Smooth muscle cell (in vitro differentiated cells): ENCODE results near the gene LRRFIP2. TPM values are rescaled to one million over a fixed set of nuclear protein-coding genes. Genes with fewer than 3 reads are reported as not detected.
"Not testable (repeated sequence)": the region's sequence is repeated elsewhere in the genome, so short reads cannot be mapped to it uniquely, and the experiment has no call there.

ENCODE experiments used
- DNase-seq: peaks from one replicate; lab custom pipeline; 2025; ENCODE audit not compliant: unreplicated experiment; lab: John Stamatoyannopoulos, UW
- H2AFZ ChIP-seq: fragments of 200-600 bp; sonication (generic); 2 replicates; pipeline ENCODE4 v1.6.0; 2016; ENCODE audit warnings: antibody characterized with exemption, low read depth, mild to moderate bottlenecking
- H3F3A ChIP-seq: fragments of 200-600 bp; sonication (generic); 2 replicates; pipeline ENCODE4 v1.6.0; 2017; ENCODE audit warnings: antibody characterized with exemption, low read depth
- H3K27ac ChIP-seq: fragments of 200-600 bp; sonication (generic); 2 replicates; pipeline ENCODE4 v1.5.1; 2016; ENCODE audit warnings: low read depth, mild to moderate bottlenecking
- H3K27me3 ChIP-seq: fragments of 200-600 bp; sonication (generic); 2 replicates; pipeline ENCODE4 v1.6.1; 2016; ENCODE audit warnings: low read depth, mild to moderate bottlenecking
- H3K36me3 ChIP-seq: fragments of 200-600 bp; sonication (generic); 2 replicates; pipeline ENCODE4 v1.5.1; 2016; ENCODE audit warnings: low read depth
- H3K4me1 ChIP-seq: fragments of 200-600 bp; sonication (generic); 2 replicates; pipeline ENCODE4 v1.5.1; 2016; ENCODE audit warnings: low read depth
- H3K4me2 ChIP-seq: fragments of 200-600 bp; sonication (generic); 2 replicates; pipeline ENCODE4 v1.6.0; 2016; ENCODE audit warnings: mild to moderate bottlenecking
- H3K4me3 ChIP-seq: fragments of 200-600 bp; sonication (generic); 2 replicates; pipeline ENCODE4 v1.5.1; 2016; ENCODE audit warnings: mild to moderate bottlenecking
- H3K79me2 ChIP-seq: fragments of 200-600 bp; sonication (generic); 2 replicates; pipeline ENCODE4 v1.6.0; 2016; ENCODE audit warnings: low read depth, mild to moderate bottlenecking
- H3K9ac ChIP-seq: fragments of 200-600 bp; sonication (generic); 2 replicates; pipeline ENCODE4 v1.6.0; 2016; ENCODE audit warnings: low read depth
- H3K9me3 ChIP-seq: fragments of 200-600 bp; sonication (generic); replicated peaks from 2 replicates; pipeline ENCODE4 v1.5.1; 2016; ENCODE audit warnings: low read depth
- H4K20me1 ChIP-seq: fragments of 200-600 bp; sonication (generic); 2 replicates; pipeline ENCODE4 v1.6.0; 2016; ENCODE audit warnings: low read depth
- WGBS: methylation state at CpG from one replicate; pipeline ENCODE4 v1.1.7; 2016; ENCODE audit warnings: low lambda C conversion rate; 5-methylcytosine and 5-hydroxymethylcytosine counted together
- polyA plus RNA-seq: library from polyadenylated mRNA; unstranded; fragments of >200 nt; fragmentation: Nextera tagmentation; extraction: Ambion mirVana; gene quantifications from 2 replicates; pipeline ENCODE4 v1.2.1, GENCODE V29; 2016
- total RNA-seq: library from RNA; depleted of rRNA; stranded (reverse); fragments of >200 nt; gene quantifications from 2 replicates; pipeline ENCODE4 v1.2.3, GENCODE V29; 2014
- TF ChIP-seq, protein P1 (sequence below): fragments of 200-600 bp; sonication (generic); IDR thresholded peaks from 2 replicates; pipeline ENCODE4 v1.5.1; 2017; ENCODE audit warnings: borderline replicate concordance, mild to moderate bottlenecking, antibody characterized with exemption; ENCODE audit not compliant: insufficient read depth, poor library complexity, severe bottlenecking

Gene LRRFIP2
- total and polyA plus RNA-seq, 2 experiments from 2014 or later: 25.6 to 34.6 TPM

DNA sequence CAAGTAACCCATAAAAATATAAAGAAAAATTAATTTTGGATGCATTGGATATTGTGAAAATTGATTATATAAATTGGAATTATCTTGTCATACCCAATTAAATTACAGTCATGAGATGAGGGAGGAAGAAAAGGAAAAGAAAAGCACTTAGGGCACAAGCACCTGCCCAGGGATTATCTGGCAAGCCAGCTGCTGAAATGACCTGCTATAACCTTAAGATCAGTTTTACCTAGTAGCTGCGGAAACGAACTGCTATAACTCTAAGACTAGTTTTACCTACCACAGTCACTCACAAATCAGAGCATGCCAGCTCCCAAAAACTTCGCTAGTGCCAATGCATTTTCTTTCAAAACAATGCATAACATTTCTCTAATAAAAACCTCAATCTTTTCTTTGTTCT is 26.2 kb downstream of the LRRFIP2 start:
- TF ChIP-seq, protein P1, sequence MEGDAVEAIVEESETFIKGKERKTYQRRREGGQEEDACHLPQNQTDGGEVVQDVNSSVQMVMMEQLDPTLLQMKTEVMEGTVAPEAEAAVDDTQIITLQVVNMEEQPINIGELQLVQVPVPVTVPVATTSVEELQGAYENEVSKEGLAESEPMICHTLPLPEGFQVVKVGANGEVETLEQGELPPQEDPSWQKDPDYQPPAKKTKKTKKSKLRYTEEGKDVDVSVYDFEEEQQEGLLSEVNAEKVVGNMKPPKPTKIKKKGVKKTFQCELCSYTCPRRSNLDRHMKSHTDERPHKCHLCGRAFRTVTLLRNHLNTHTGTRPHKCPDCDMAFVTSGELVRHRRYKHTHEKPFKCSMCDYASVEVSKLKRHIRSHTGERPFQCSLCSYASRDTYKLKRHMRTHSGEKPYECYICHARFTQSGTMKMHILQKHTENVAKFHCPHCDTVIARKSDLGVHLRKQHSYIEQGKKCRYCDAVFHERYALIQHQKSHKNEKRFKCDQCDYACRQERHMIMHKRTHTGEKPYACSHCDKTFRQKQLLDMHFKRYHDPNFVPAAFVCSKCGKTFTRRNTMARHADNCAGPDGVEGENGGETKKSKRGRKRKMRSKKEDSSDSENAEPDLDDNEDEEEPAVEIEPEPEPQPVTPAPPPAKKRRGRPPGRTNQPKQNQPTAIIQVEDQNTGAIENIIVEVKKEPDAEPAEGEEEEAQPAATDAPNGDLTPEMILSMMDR: no peak
- no peaks in the 10 kb centered on the region for H3K4me1 ChIP-seq
- 100% methylated on average over 3 of the region's 3 CpGs for WGBS
- H3K79me2 ChIP-seq: peaks cover 20% of the 10 kb centered on the region
- no peak overlapping the region for H3K9ac ChIP-seq
- no peaks in the 10 kb centered on the region for H3F3A ChIP-seq
- H3K27ac ChIP-seq: no peak overlapping the region
- H3K9me3 ChIP-seq: no peaks in the 10 kb centered on the region
- H3K4me3 ChIP-seq: no peak overlapping the region
- no peak for DNase-seq
- no peak overlapping the region for H3K4me2 ChIP-seq
- H3K36me3 ChIP-seq: peaks cover 25% of the 10 kb centered on the region
- H4K20me1 ChIP-seq: peaks cover 20% of the 10 kb centered on the region
- H2AFZ ChIP-seq: no peak overlapping the region
- H3K27me3 ChIP-seq: no peaks in the 10 kb centered on the region

DNA sequence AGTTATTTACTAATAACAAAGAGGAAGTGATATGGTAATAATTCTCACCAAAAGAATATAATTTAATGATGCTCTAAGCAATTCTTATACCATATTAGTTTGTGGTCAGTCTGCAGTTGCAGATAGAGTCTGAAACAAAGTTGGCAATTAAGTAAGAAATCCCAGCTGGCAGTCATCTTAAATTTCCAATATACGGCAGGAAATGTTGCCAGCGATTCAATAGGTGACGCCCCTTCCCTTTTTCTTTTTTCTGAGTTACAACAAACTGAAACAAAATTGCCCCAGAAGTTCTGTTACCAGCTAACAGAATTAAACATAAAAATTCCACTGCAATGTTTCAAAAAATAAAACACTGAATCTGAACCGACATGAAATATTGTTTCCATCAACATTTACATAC is 26.7 kb downstream of the LRRFIP2 start:
- H3K27ac ChIP-seq: no peak overlapping the region
- no peaks in the 10 kb centered on the region for H3K27me3 ChIP-seq
- H3K36me3 ChIP-seq: peaks cover 28% of the 10 kb centered on the region
- H4K20me1 ChIP-seq: peaks cover 15% of the 10 kb centered on the region
- H3K9me3 ChIP-seq: no peaks in the 10 kb centered on the region
- 99% methylated on average over 4 of the region's 4 CpGs for WGBS
- TF ChIP-seq, protein P1: no peak
- H3K4me2 ChIP-seq: no peak overlapping the region
- no peaks in the 10 kb centered on the region for H3F3A ChIP-seq
- no peak for DNase-seq
- H3K4me1 ChIP-seq: no peaks in the 10 kb centered on the region
- no peak overlapping the region for H3K4me3 ChIP-seq
- H3K79me2 ChIP-seq: peaks cover 15% of the 10 kb centered on the region
- H2AFZ ChIP-seq: no peak overlapping the region
- no peak overlapping the region for H3K9ac ChIP-seq

DNA sequence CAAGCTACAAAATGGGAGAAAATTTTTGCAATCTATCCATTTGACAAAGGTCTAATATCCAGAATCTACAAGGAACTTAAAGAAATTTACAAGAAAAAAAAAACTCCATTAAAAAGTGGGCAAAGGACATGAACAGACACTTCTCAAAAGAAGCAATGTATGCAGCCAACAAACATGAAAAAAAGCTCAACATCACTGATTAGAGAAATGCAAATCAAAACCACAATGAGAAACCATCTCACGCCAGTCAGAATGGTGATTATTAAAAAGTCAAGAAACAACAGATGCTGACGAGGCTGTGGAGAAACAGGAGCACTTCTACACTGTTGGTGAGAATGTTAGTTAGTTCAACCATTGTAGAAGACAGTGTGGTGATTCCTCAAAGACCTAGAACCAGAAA is 27.5 kb downstream of the LRRFIP2 start:
- Histone ChIP-seq H3K36me3 (peaks cover 28% of the 10 kb centered on the region), H4K20me1 (peaks cover 13% of the 10 kb centered on the region), H3K79me2 (peaks cover 11% of the 10 kb centered on the region)
- DNase-seq, H3K27me3 ChIP-seq, H3K4me1 ChIP-seq, H3K9ac ChIP-seq, H2AFZ ChIP-seq, H3K27ac ChIP-seq, H3K4me3 ChIP-seq, H3K9me3 ChIP-seq, H3F3A ChIP-seq, H3K4me2 ChIP-seq: not testable (repeated sequence)
- WGBS: 98% methylated on average over 2 of the region's 2 CpGs

DNA sequence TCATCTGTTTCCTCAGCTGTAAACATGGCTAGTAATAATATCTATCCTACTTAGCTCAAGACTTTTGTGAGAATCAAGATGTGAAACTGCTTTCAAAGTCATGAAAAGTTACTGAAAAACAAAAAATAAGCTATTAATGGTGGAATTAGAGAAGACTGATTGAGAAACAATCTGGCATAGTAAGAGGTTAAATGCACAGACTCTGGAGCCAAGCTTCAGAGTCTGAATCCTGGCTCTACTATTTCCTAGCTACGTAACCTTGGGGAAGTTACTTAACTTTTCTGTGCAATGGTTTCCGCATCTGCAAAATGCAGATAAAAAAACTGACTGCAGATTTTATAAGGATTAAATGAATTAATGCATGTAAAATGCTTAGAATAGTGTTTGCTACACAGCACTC is 28.8 kb downstream of the LRRFIP2 start:
- Histone ChIP-seq H3K27me3 (no peaks in the 10 kb centered on the region), H3K79me2 (no peaks in the 10 kb centered on the region), H2AFZ (no peak overlapping the region), H3K9ac (peak overlapping the region; percentile 3), H3K4me2 (no peak overlapping the region), H3K4me1 (no peaks in the 10 kb centered on the region), H3K4me3 (no peak overlapping the region), H3K27ac (no peak overlapping the region), H3K9me3 (no peaks in the 10 kb centered on the region), H3F3A (no peaks in the 10 kb centered on the region), H3K36me3 (peaks cover 28% of the 10 kb centered on the region), H4K20me1 (peaks cover 13% of the 10 kb centered on the region)
- WGBS: 86% methylated on average over 2 of the region's 2 CpGs
- TF ChIP-seq, protein P1: no peak
- no peak for DNase-seq
